GM12878 (cell line): Measurements from ENCODE around the gene NUP93. TPM values are rescaled to one million over a fixed set of nuclear protein-coding genes. Genes with fewer than 3 reads are reported as not detected.

Experiments used
- ATAC-seq: fragments of 200-7000 bp; cut with Tn5 transposase; 3 replicates; pipeline ENCODE4 v1.9.1; 2020; ENCODE audit warnings: mild to moderate bottlenecking, moderate library complexity
- BruUV-seq: library from RNA; stranded (reverse); fragments of 400-500 nt; replicated peaks from 2 replicates; lab custom pipeline; 2021; lab: Mats Ljungman, UMichigan
- CTCF ChIA-PET: fragments of 300-600 bp; sonication (Branson Sonifier 250); formaldehyde crosslinking; extraction: SDS; loops from one replicate; lab custom pipeline; 2021; ENCODE audit warnings: inconsistent platforms; lab: Yijun Ruan, JAX
- POLR2A ChIA-PET: fragments of 350-600 bp; formaldehyde crosslinking; extraction: SDS; loops from one replicate; lab custom pipeline; 2021; ENCODE audit warnings: inconsistent platforms; lab: Charles Lee
- RAD21 ChIA-PET: fragments of 300-600 bp; sonication (Branson Sonifier 250); formaldehyde crosslinking; loops from one replicate; lab custom pipeline; 2023; ENCODE audit warnings: antibody characterized with exemption; ENCODE audit not compliant: unreplicated experiment; lab: Charles Lee
- SMC1A ChIA-PET: fragments of 300-600 bp; sonication (Branson Sonifier 250); formaldehyde crosslinking; loops from one replicate; lab custom pipeline; 2023; ENCODE audit not compliant: unreplicated experiment, uncharacterized antibody; lab: Charles Lee
- DNase-seq: peaks from one replicate; pipeline ENCODE4 v3.0.0-alpha.2; 2011; ENCODE audit warnings: low read depth, low spot score
- FAIRE-seq: peaks from 3 replicates; lab custom pipeline; 2011; peaks lifted over from hg19 to GRCh38; lab: Jason Lieb, UNC
- H2AFZ ChIP-seq: 2 replicates; pipeline ENCODE4 v1.6.0; 2011; ENCODE audit warnings: low read depth, low read length, control low read depth; ENCODE audit not compliant: control insufficient read depth
- H3K27ac ChIP-seq: 2 replicates; pipeline ENCODE4 v1.5.1; 2011; ENCODE audit warnings: control low read depth; ENCODE audit not compliant: control insufficient read depth, insufficient read depth
- H3K27me3 ChIP-seq, 2 experiments: replicated peaks in 1 of 2; 2 replicates each; pipeline versions ENCODE4 v1.6.0 to v1.6.1; 2011; ENCODE audit warnings: low read length in 1 of 2; ENCODE audit not compliant: control insufficient read depth in 2 of 2, insufficient read depth in 2 of 2
- H3K36me3 ChIP-seq, 2 experiments: 2 replicates each; pipeline ENCODE4 v1.5.1; 2011; ENCODE audit warnings: low read length in 1 of 2; ENCODE audit not compliant: control insufficient read depth in 2 of 2, insufficient read depth in 2 of 2
- H3K4me1 ChIP-seq: 2 replicates; pipeline ENCODE4 v1.6.1; 2011; ENCODE audit warnings: mild to moderate bottlenecking, low read length, moderate library complexity, mixed read lengths; ENCODE audit not compliant: control insufficient read depth, insufficient read depth
- H3K4me2 ChIP-seq: 2 replicates; pipeline ENCODE4 v1.6.0; 2011; ENCODE audit warnings: control low read depth; ENCODE audit not compliant: control insufficient read depth, insufficient read depth
- H3K4me3 ChIP-seq: fragments of 200-600 bp; sonication (generic); 2 replicates; pipeline ENCODE4 v1.5.1; 2016
- H3K79me2 ChIP-seq: 2 replicates; pipeline ENCODE4 v1.6.0; 2011; ENCODE audit warnings: low read length; ENCODE audit not compliant: control insufficient read depth, insufficient read depth
- H3K9ac ChIP-seq: 2 replicates; pipeline ENCODE4 v1.8.0; 2011; ENCODE audit warnings: low read length, control low read depth, mixed read lengths; ENCODE audit not compliant: control insufficient read depth, insufficient read depth
- H3K9me3 ChIP-seq: replicated peaks from 3 replicates; pipeline ENCODE4 v1.5.1; 2011; ENCODE audit warnings: mild to moderate bottlenecking, low read length; ENCODE audit not compliant: control insufficient read depth, insufficient read depth
- H4K20me1 ChIP-seq: 2 replicates; pipeline ENCODE4 v1.6.0; 2011; ENCODE audit not compliant: control insufficient read depth, insufficient read depth
- ASH2L ChIP-seq: fragments of 300-600, 200-600 bp; sonication (generic); IDR thresholded peaks from 2 replicates; pipeline ENCODE4 v1.6.1; 2017; ENCODE audit warnings: low read depth, mild to moderate bottlenecking, borderline replicate concordance
- NFIC ChIP-seq: IDR thresholded peaks from 2 replicates; pipeline ENCODE4 v1.6.1; 2012; ENCODE audit warnings: low read depth, mild to moderate bottlenecking, inconsistent platforms, low read length, moderate library complexity
- WGBS: methylation state at CpG from one replicate; pipeline ENCODE4 v1.1.6; 2016; ENCODE audit warnings: low lambda C conversion rate; ENCODE audit not compliant: insufficient replicate concordance, insufficient coverage; ENCODE audit errors: missing lambda C conversion rate; 5-methylcytosine and 5-hydroxymethylcytosine counted together
- in situ Hi-C: fragments of 300-500 bp; cut with MboI; formaldehyde crosslinking; loops from 9 replicates; pipeline ENCODE4 v1.14.3; 2018; ENCODE audit warnings: mixed read lengths
- intact Hi-C: fragments of 100-400 bp; cut with micrococcal nuclease; formaldehyde crosslinking; loops from one replicate; pipeline ENCODE4 v1.14.2; 2022; ENCODE audit not compliant: unreplicated experiment
- polyA plus RNA-seq, 11 experiments: library from polyadenylated mRNA; depleted of rRNA in 4 of 11; unstranded in 6 of 11; stranded (reverse) in 5 of 11; fragments of >200 nt; fragmentation: Nextera tagmentation in 4 of 11; fragmentation: Illumina TruSeq in 1 of 11; extraction: Ambion mirVana in 4 of 11; extraction: Trizol in 1 of 11; gene quantifications; 1 replicate in 1 of 11; 2 replicates in 10 of 11; pipeline versions ENCODE4 v1.2.1 to v1.2.3, GENCODE V29; 2011 to 2016; ENCODE audit warnings: inconsistent platforms in 2 of 11, missing spikeins in 2 of 11, low read depth in 1 of 11
- total RNA-seq, 4 experiments: library from RNA; depleted of rRNA in 3 of 4; stranded (reverse); fragments of >200 nt in 3 of 4; fragmentation: Illumina TruSeq in 1 of 4; extraction: Trizol in 1 of 4; gene quantifications; 2 replicates each; pipeline versions ENCODE4 v1.2.1 to v1.2.3, GENCODE V29; 2013 to 2021
- TF ChIP-seq, protein P1 (sequence below): fragments of 450-650 bp; formaldehyde crosslinking; IDR thresholded peaks from 2 replicates; pipeline ENCODE4 v1.4.0; 2020; ENCODE audit warnings: mild to moderate bottlenecking, moderate library complexity

The NUP93 gene
- total and polyA plus RNA-seq, 10 of the 15 experiments (the other 5 are each of a cell fraction or from before 2014, with no cell fraction given), result 82.2 to 175 (median 101) TPM

- Histone ChIP-seq H2AFZ (no peak overlapping the region), H3K4me1 (no peaks in the 10 kb centered on the region), H3K36me3 (no peaks in the 10 kb centered on the region; a peak in 2 of 4 replicates), H4K20me1 (no peaks in the 10 kb centered on the region), H3K4me3 (no peak overlapping the region), H3K27ac (no peak overlapping the region), H3K4me2 (no peak overlapping the region), H3K9me3 (no peaks in the 10 kb centered on the region), H3K79me2 (no peaks in the 10 kb centered on the region), H3K27me3 (no peaks in the 10 kb centered on the region), H3K9ac (no peak overlapping the region)
- RAD21 ChIA-PET, result no interaction called here
- no peak for DNase-seq
- FAIRE-seq, result no peak
- SMC1A ChIA-PET, result interaction anchor here (1.0 to 1.7 kb wide), 7 partner anchors 9 to 47 kb away, joined by 3 to 5 read pairs (median 4); no protein-coding TSS in a partner anchor
- no peak for TF ChIP-seq NFIC
- TF ChIP-seq, protein P1, sequence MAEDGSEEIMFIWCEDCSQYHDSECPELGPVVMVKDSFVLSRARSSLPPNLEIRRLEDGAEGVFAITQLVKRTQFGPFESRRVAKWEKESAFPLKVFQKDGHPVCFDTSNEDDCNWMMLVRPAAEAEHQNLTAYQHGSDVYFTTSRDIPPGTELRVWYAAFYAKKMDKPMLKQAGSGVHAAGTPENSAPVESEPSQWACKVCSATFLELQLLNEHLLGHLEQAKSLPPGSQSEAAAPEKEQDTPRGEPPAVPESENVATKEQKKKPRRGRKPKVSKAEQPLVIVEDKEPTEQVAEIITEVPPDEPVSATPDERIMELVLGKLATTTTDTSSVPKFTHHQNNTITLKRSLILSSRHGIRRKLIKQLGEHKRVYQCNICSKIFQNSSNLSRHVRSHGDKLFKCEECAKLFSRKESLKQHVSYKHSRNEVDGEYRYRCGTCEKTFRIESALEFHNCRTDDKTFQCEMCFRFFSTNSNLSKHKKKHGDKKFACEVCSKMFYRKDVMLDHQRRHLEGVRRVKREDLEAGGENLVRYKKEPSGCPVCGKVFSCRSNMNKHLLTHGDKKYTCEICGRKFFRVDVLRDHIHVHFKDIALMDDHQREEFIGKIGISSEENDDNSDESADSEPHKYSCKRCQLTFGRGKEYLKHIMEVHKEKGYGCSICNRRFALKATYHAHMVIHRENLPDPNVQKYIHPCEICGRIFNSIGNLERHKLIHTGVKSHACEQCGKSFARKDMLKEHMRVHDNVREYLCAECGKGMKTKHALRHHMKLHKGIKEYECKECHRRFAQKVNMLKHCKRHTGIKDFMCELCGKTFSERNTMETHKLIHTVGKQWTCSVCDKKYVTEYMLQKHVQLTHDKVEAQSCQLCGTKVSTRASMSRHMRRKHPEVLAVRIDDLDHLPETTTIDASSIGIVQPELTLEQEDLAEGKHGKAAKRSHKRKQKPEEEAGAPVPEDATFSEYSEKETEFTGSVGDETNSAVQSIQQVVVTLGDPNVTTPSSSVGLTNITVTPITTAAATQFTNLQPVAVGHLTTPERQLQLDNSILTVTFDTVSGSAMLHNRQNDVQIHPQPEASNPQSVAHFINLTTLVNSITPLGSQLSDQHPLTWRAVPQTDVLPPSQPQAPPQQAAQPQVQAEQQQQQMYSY (CRISPR knock-in tag), result no peak
- TF ChIP-seq ASH2L, result no peak
- 21% methylated on average over 1 of the region's 1 CpG for WGBS
- POLR2A ChIA-PET, result no interaction called here
- CTCF ChIA-PET, result interaction anchor here (1.2 to 2.8 kb wide), 2 partner anchors 13 to 78 kb away, joined by 5 to 9 read pairs; no protein-coding TSS in a partner anchor
- BruUV-seq, result no TSS peak
- intact Hi-C loops (no loop called here), in situ Hi-C loops (no loop called here)
- ATAC-seq, result no peak
Observed at GRCh38 chr16:56779906-56780305, 50.0 kb downstream of the NUP93 start.
